GM19463 (cell line): Measurements from ENCODE around the gene GPR84.

Experiments used
- ATAC-seq: cut with Tn5 transposase; IDR thresholded peaks from one replicate; pipeline ENCODE4 v1.9.1; 2021; ENCODE audit warnings: mild to moderate bottlenecking, moderate library complexity; ENCODE audit not compliant: unreplicated experiment

Gene GPR84

GRCh38 chr12:54392485-54393206 lies 28.4 kb upstream of the GPR84 start:
- no peak for ATAC-seq

- ATAC-seq = peak; percentile 85
Observed at GRCh38 chr12:54390668-54391551, 26.6 kb upstream of the GPR84 start.

- ATAC-seq = no peak
Observed at GRCh38 chr12:54390176-54390667, 25.9 kb upstream of the GPR84 start.

GRCh38 chr12:54389607-54390175 lies 25.4 kb upstream of the GPR84 start:
- no peak for ATAC-seq

- ATAC-seq = no peak
Observed at GRCh38 chr12:54389134-54389508, 24.8 kb upstream of the GPR84 start.

GRCh38 chr12:54388237-54389133 lies 24.2 kb upstream of the GPR84 start:
- ATAC-seq = no peak

- no peak for ATAC-seq
Observed at GRCh38 chr12:54387114-54387467, 22.8 kb upstream of the GPR84 start.

GRCh38 chr12:54386403-54387113 lies 22.3 kb upstream of the GPR84 start:
- ATAC-seq = no peak

- ATAC-seq = peak; percentile 78
Observed at GRCh38 chr12:54385251-54385914, 21.1 kb upstream of the GPR84 start.

- peak; percentile 39 for ATAC-seq
Observed at GRCh38 chr12:54384591-54385041, 20.3 kb upstream of the GPR84 start, which contains the start of gene ZNF385A. TSS of gene ZNF385A (minus strand) at chr12:54384733. CDS start at chr12:54384514, 219 bp downstream.

- ATAC-seq = no peak
Observed at GRCh38 chr12:54383041-54383609, 18.8 kb upstream of the GPR84 start.

GRCh38 chr12:54381136-54381535 lies 16.9 kb upstream of the GPR84 start:
- no peak for ATAC-seq

- peak; percentile 85 for ATAC-seq
Observed at GRCh38 chr12:54379398-54380201, 15.3 kb upstream of the GPR84 start.

GRCh38 chr12:54378796-54379397 lies 14.6 kb upstream of the GPR84 start:
- no peak for ATAC-seq

- ATAC-seq = no peak
Observed at GRCh38 chr12:54377797-54378515, 13.7 kb upstream of the GPR84 start.

- no peak for ATAC-seq
Observed at GRCh38 chr12:54377007-54377406, 12.7 kb upstream of the GPR84 start.

- ATAC-seq = no peak
Observed at GRCh38 chr12:54376596-54376995, 12.3 kb upstream of the GPR84 start.
